Vagina (tissue), 2 donors: ENCODE measurements around the gene TNIK.

ENCODE experiments used
- CTCF ChIP-seq, 3 experiments: fragments of 450-650 bp in 2 of 3; fragments of 200-600 bp in 1 of 3; sonication (generic) in 1 of 3; IDR thresholded peaks; one replicate each; pipeline ENCODE4 v1.5.1; 2017 to 2019; ENCODE audit warnings: antibody characterized with exemption in 3 of 3, mild to moderate bottlenecking in 2 of 3, moderate library complexity in 2 of 3
- POLR2A ChIP-seq, 2 donors: fragments of 450-650 bp; IDR thresholded peaks; one replicate each; pipeline ENCODE4 v1.6.1; 2017; ENCODE audit warnings: antibody characterized with exemption in 2 of 2, mild to moderate bottlenecking in 2 of 2, moderate library complexity in 2 of 2
- POLR2AphosphoS5 ChIP-seq, 2 donors: sonication (generic); formaldehyde crosslinking; IDR thresholded peaks; one replicate each; pipeline ENCODE4 v1.9.0; 2017; ENCODE audit warnings: antibody characterized with exemption in 2 of 2, mild to moderate bottlenecking in 2 of 2, low read depth in 1 of 2; ENCODE audit not compliant: insufficient read depth in 1 of 2

- TF ChIP-seq CTCF (IDR thresholded peaks at IDR 0.05): no peak
- no peak for TF ChIP-seq POLR2AphosphoS5 (IDR thresholded peaks at IDR 0.05; ENCODE audit: insufficient read depth in 1 of 2, low read depth in 1 of 2)
- TF ChIP-seq POLR2A (IDR thresholded peaks at IDR 0.05): no peak
Measured at GRCh38 chr3:171457607-171458061, 2.6 kb downstream of the TNIK start.
